GM23248 (cell line): Measurements from ENCODE around the gene KRT71. TPM values are rescaled to one million over a fixed set of nuclear protein-coding genes. Genes with fewer than 3 reads are reported as not detected.

ENCODE experiments used
- DNase-seq: peaks from one replicate; pipeline ENCODE4 v3.0.0-alpha.2; 2015
- H2AFZ ChIP-seq: fragments of 200-600 bp; sonication (generic); 2 replicates; pipeline ENCODE4 v1.6.1; 2016; ENCODE audit warnings: antibody characterized with exemption
- H3F3A ChIP-seq: fragments of 200-600 bp; sonication (generic); 2 replicates; pipeline ENCODE4 v1.6.1; 2016; ENCODE audit warnings: mild to moderate bottlenecking, antibody characterized with exemption, mixed run types; ENCODE audit not compliant: insufficient read depth
- H3K27ac ChIP-seq: fragments of 200-600 bp; sonication (generic); 2 replicates; pipeline ENCODE4 v1.5.1; 2016; ENCODE audit warnings: mild to moderate bottlenecking
- H3K27me3 ChIP-seq: fragments of 200-600 bp; sonication (generic); replicated peaks from 2 replicates; pipeline ENCODE4 v1.6.1; 2016; ENCODE audit warnings: mild to moderate bottlenecking; ENCODE audit not compliant: insufficient read depth
- H3K36me3 ChIP-seq: fragments of 200-600 bp; sonication (generic); 2 replicates; pipeline ENCODE4 v1.6.1; 2016; ENCODE audit warnings: low read depth, mild to moderate bottlenecking
- H3K4me1 ChIP-seq: fragments of 200-600 bp; sonication (generic); 2 replicates; pipeline ENCODE4 v1.6.1; 2016; ENCODE audit warnings: mild to moderate bottlenecking; ENCODE audit not compliant: insufficient read depth
- H3K4me2 ChIP-seq: fragments of 200-600 bp; sonication (generic); one replicate; pipeline ENCODE4 v1.6.1; 2016; ENCODE audit warnings: mild to moderate bottlenecking; ENCODE audit not compliant: unreplicated experiment
- H3K4me3 ChIP-seq: fragments of 200-600 bp; sonication (generic); 2 replicates; pipeline ENCODE4 v1.5.1; 2016; ENCODE audit warnings: mild to moderate bottlenecking
- H3K79me2 ChIP-seq: fragments of 200-600 bp; sonication (generic); 2 replicates; pipeline ENCODE4 v1.6.1; 2016; ENCODE audit warnings: mild to moderate bottlenecking; ENCODE audit not compliant: insufficient read depth
- H3K9ac ChIP-seq: fragments of 200-600 bp; sonication (generic); 2 replicates; pipeline ENCODE4 v1.6.1; 2016; ENCODE audit warnings: mild to moderate bottlenecking
- H3K9me2 ChIP-seq: fragments of 200-600 bp; sonication (generic); 2 replicates; pipeline ENCODE4 v1.6.1; 2016; ENCODE audit warnings: mixed run types, mild to moderate bottlenecking, moderate library complexity; ENCODE audit not compliant: insufficient read depth
- H3K9me3 ChIP-seq: fragments of 200-600 bp; sonication (generic); one replicate; pipeline ENCODE4 v1.6.1; 2017; ENCODE audit warnings: low read depth
- H4K20me1 ChIP-seq: fragments of 200-600 bp; sonication (generic); 2 replicates; pipeline ENCODE4 v1.6.0; 2016; ENCODE audit not compliant: insufficient read depth
- EZH2 ChIP-seq: fragments of 200-600 bp; sonication (generic); IDR thresholded peaks from 2 replicates; pipeline ENCODE4 v1.6.1; 2018; ENCODE audit warnings: antibody characterized with exemption, mild to moderate bottlenecking; ENCODE audit not compliant: insufficient read depth, poor library complexity, severe bottlenecking
- EZH2phosphoT487 ChIP-seq: fragments of 200-600 bp; sonication (generic); IDR thresholded peaks from 2 replicates; pipeline ENCODE4 v1.6.1; 2018; ENCODE audit warnings: antibody characterized with exemption, moderate library complexity, mild to moderate bottlenecking, low read depth; ENCODE audit not compliant: insufficient read depth
- WGBS, 2 experiments: methylation state at CpG; one replicate each; pipeline ENCODE4 v1.1.6; 2015 to 2017; ENCODE audit warnings: low lambda C conversion rate in 2 of 2, low coverage in 1 of 2; ENCODE audit errors: missing lambda C conversion rate in 2 of 2; 5-methylcytosine and 5-hydroxymethylcytosine counted together
- in situ Hi-C: fragments of 300-500 bp; cut with MboI; formaldehyde crosslinking; loops from 2 replicates; pipeline ENCODE4 v1.15.0; 2020
- polyA plus RNA-seq: library from polyadenylated mRNA; unstranded; fragments of >200 nt; fragmentation: Nextera tagmentation; extraction: Ambion mirVana; gene quantifications from 2 replicates; pipeline ENCODE4 v1.2.1, GENCODE V29; 2016
- total RNA-seq: library from RNA; depleted of rRNA; stranded (reverse); fragments of >200 nt; shearing (Covaris generic); gene quantifications from 2 replicates; pipeline ENCODE4 v1.2.3, GENCODE V29; 2014; rRNA removed

KRT71 gene
- not detected in 2 replicates for total RNA-seq
- polyA plus RNA-seq, result not detected in 2 replicates

GRCh38 chr12:52552681-52553195 lies at the start of gene KRT71:
Gene KRT71, minus strand, starts transcription at chr12:52553145. Its CDS starts 68 bp downstream, at chr12:52553077.
- Histone ChIP-seq H3K9me2 (no peaks in the 10 kb centered on the region), H3K79me2 (no peaks in the 10 kb centered on the region), H3K4me1 (no peaks in the 10 kb centered on the region), H3K4me2 (no peak within 1 kb of the TSS), H3K9me3 (no peaks in the 10 kb centered on the region), H2AFZ (no peak within 1 kb of the TSS), H3K4me3 (no peak within 1 kb of the TSS), H3K36me3 (no peaks in the 10 kb centered on the region), H3K27me3 (peaks cover 46% of the 10 kb centered on the region), H3F3A (no peaks in the 10 kb centered on the region), H4K20me1 (no peaks in the 10 kb centered on the region), H3K9ac (no peak within 1 kb of the TSS), H3K27ac (no peak within 1 kb of the TSS)
- DNase-seq, result no peak
- TF ChIP-seq EZH2phosphoT487 (no peak), EZH2 (no peak)
- in situ Hi-C loops, result no loop called here
- 60 to 65% methylated on average over 14 of the region's 14 CpGs for WGBS, 2 experiments

- no peaks in the 10 kb centered on the region for H4K20me1 ChIP-seq
- H3K4me3 ChIP-seq, result no peak overlapping the region
- peaks cover 50% of the 10 kb centered on the region for H3K27me3 ChIP-seq
- no peaks in the 10 kb centered on the region for H3F3A ChIP-seq
- H3K27ac ChIP-seq, result no peak overlapping the region
- H2AFZ ChIP-seq, result no peak overlapping the region
- H3K9ac ChIP-seq, result no peak overlapping the region
- H3K79me2 ChIP-seq, result no peaks in the 10 kb centered on the region
- TF ChIP-seq EZH2 (no peak), EZH2phosphoT487 (no peak)
- WGBS, 2 experiments, result 78% methylated on average over 5 of the region's 5 CpGs
- H3K36me3 ChIP-seq, result no peaks in the 10 kb centered on the region
- H3K4me1 ChIP-seq, result 0 out of 2 replicates have a peak, but pooled peaks cover 4% of the 10 kb centered on the region
- no peaks in the 10 kb centered on the region for H3K9me3 ChIP-seq
- no peaks in the 10 kb centered on the region for H3K9me2 ChIP-seq
- no peak for DNase-seq
- H3K4me2 ChIP-seq, result no peak overlapping the region
- in situ Hi-C loops, result no loop called here
Measured at GRCh38 chr12:52602552-52602951, 49.6 kb upstream of the KRT71 start.

- Histone ChIP-seq H3K4me2 (no peak overlapping the region), H3F3A (no peaks in the 10 kb centered on the region), H3K9me3 (no peaks in the 10 kb centered on the region), H3K9me2 (no peaks in the 10 kb centered on the region), H3K79me2 (no peaks in the 10 kb centered on the region), H3K27me3 (peaks cover 49% of the 10 kb centered on the region), H3K9ac (no peak overlapping the region), H3K4me3 (no peak overlapping the region), H3K27ac (no peak overlapping the region), H3K4me1 (0 out of 2 replicates have a peak, but pooled peaks cover 4% of the 10 kb centered on the region), H3K36me3 (no peaks in the 10 kb centered on the region), H2AFZ (no peak overlapping the region), H4K20me1 (no peaks in the 10 kb centered on the region)
- WGBS, 2 experiments, result 65 to 66% methylated on average over 4 of the region's 4 CpGs
- no peak for TF ChIP-seq EZH2phosphoT487
- TF ChIP-seq EZH2, result no peak
- DNase-seq, result no peak
- in situ Hi-C loops, result no loop called here
Measured at GRCh38 chr12:52601671-52602070, 48.7 kb upstream of the KRT71 start.

- H3K4me3 ChIP-seq, result no peak within 1 kb of the TSS
- in situ Hi-C loops, result no loop called here
- no peaks in the 10 kb centered on the region for H3K36me3 ChIP-seq
- peaks cover 51% of the 10 kb centered on the region for H3K27me3 ChIP-seq
- no peak within 1 kb of the TSS for H3K9ac ChIP-seq
- WGBS, 2 experiments, result 37 to 38% methylated on average over 48 of the region's 48 CpGs
- TF ChIP-seq EZH2, result no peak
- TF ChIP-seq EZH2phosphoT487, result no peak
- 0 out of 2 replicates have a peak, but pooled peaks cover 4% of the 10 kb centered on the region for H3K4me1 ChIP-seq
- no peak within 1 kb of the TSS for H3K4me2 ChIP-seq
- H3K79me2 ChIP-seq, result no peaks in the 10 kb centered on the region
- no peak for DNase-seq
- no peaks in the 10 kb centered on the region for H4K20me1 ChIP-seq
- H2AFZ ChIP-seq, result no peak within 1 kb of the TSS
- H3F3A ChIP-seq, result no peaks in the 10 kb centered on the region
- H3K9me3 ChIP-seq, result no peaks in the 10 kb centered on the region
- H3K27ac ChIP-seq, result no peak within 1 kb of the TSS
- no peaks in the 10 kb centered on the region for H3K9me2 ChIP-seq
Measured at GRCh38 chr12:52600941-52601481, 48.1 kb upstream of the KRT71 start, which contains the start of gene KRT72. Gene KRT72, minus strand, starts transcription at chr12:52601463. Its CDS starts 11 bp downstream, at chr12:52601452.
